AG09309 (cell line): ENCODE measurements around the gene CNGA4.
A peak's percentile ranks its signal among the peaks of the same experiment; 100 is the strongest.
"Not testable (repeated sequence)": the region's sequence is repeated elsewhere in the genome, so short reads cannot be mapped to it uniquely, and the experiment has no call there.

Experiments used
- DNase-seq: peaks from one replicate; pipeline ENCODE4 v3.0.0-alpha.2; 2010; ENCODE audit warnings: low read depth
- H3K4me3 ChIP-seq: 2 replicates; pipeline ENCODE4 v1.5.1; 2011; ENCODE audit warnings: mild to moderate bottlenecking, low read depth, low read length, moderate library complexity; ENCODE audit not compliant: control insufficient read depth
- TF ChIP-seq, protein P1 (sequence below): IDR thresholded peaks from 2 replicates; pipeline ENCODE4 v1.5.1; 2011; ENCODE audit warnings: mild to moderate bottlenecking, low read depth, low read length, inconsistent platforms; ENCODE audit not compliant: insufficient read depth, control insufficient read depth; ENCODE audit errors: missing control alignments

Gene CNGA4

DNA sequence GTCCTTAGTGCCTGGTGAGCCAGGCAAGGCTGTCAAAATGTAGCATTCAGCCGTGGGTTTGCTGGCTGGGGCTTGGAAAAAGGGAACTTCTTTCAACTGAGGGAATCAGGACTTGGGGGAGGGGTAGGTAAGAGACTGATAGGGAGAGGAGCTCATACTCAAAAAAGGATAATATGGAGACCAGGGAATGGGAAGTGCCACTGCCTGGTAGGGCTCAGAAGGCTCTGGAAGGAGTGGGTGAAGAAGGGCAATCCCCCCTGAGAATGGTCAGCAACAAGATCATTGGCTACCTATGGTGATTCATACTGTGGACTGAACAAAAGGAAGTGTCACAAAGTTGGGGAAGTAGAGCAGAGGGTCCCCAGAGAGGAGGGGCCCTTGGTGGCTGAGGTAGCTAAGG lies 1.9 kb downstream of the CNGA4 start:
- TF ChIP-seq, protein P1, sequence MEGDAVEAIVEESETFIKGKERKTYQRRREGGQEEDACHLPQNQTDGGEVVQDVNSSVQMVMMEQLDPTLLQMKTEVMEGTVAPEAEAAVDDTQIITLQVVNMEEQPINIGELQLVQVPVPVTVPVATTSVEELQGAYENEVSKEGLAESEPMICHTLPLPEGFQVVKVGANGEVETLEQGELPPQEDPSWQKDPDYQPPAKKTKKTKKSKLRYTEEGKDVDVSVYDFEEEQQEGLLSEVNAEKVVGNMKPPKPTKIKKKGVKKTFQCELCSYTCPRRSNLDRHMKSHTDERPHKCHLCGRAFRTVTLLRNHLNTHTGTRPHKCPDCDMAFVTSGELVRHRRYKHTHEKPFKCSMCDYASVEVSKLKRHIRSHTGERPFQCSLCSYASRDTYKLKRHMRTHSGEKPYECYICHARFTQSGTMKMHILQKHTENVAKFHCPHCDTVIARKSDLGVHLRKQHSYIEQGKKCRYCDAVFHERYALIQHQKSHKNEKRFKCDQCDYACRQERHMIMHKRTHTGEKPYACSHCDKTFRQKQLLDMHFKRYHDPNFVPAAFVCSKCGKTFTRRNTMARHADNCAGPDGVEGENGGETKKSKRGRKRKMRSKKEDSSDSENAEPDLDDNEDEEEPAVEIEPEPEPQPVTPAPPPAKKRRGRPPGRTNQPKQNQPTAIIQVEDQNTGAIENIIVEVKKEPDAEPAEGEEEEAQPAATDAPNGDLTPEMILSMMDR, result no peak
- DNase-seq, result no peak
- H3K4me3 ChIP-seq, result no peak overlapping the region

DNA sequence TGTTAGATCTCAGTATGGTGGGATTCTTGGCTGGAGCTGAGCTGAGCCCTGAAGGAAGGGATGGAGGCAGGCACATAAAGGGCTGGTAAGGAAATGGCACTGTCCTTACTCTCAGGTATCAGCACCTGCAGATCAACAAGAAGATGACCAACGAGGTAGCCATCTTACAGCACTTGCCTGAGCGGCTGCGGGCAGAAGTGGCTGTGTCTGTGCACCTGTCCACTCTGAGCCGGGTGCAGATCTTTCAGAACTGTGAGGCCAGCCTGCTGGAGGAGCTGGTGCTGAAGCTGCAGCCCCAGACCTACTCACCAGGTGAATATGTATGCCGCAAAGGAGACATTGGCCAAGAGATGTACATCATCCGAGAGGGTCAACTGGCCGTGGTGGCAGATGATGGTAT lies 2.4 kb downstream of the CNGA4 start:
- TF ChIP-seq, protein P1, result no peak
- no peak for DNase-seq

DNA sequence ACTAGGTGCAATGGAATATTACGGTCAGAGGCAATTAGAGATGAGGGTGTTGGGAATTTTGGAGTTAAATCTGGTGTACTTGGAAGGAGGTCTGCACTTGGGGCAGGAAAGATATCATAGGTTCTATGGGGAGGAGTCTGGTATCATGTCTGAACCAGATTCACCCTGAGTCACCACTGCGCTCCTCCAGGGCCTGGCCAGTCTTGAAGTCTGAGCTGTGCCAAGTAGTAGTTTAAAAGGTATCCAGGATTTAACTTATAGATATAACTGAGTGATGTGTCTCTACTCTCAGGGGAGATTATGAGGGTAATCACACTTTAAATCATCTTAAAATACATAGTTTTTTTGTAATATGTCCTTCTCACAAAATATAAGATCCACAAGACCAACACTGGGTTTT lies 6.6 kb downstream of the CNGA4 start:
- DNase-seq, result no peak
- H3K4me3 ChIP-seq, result no peak overlapping the region
- TF ChIP-seq, protein P1, result no peak

More for the DNA sequence above, 2.4 kb downstream of the CNGA4 start:
- no peak overlapping the region for H3K4me3 ChIP-seq

DNA sequence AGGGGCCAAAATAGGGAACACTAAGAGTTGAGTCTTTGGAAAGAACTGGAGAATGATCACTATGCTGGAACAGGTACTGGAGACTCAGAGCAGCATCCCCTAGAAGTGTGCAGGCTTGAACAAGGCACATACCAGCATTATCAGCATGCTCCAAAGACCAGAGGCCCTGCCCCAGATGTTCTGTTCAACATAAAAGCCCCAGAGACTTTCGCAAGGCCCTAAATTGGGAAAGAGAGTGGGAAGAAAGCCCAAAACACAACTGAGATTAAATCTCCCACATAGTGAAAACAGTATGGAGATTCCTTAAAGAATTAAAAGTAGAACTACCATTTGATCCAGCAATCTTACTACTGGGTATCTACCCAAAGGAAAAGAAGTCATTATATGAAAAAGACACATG lies 9.4 kb downstream of the CNGA4 start:
- DNase-seq, result peak; percentile 16
- H3K4me3 ChIP-seq, result no peak overlapping the region
- TF ChIP-seq, protein P1, result no peak

DNA sequence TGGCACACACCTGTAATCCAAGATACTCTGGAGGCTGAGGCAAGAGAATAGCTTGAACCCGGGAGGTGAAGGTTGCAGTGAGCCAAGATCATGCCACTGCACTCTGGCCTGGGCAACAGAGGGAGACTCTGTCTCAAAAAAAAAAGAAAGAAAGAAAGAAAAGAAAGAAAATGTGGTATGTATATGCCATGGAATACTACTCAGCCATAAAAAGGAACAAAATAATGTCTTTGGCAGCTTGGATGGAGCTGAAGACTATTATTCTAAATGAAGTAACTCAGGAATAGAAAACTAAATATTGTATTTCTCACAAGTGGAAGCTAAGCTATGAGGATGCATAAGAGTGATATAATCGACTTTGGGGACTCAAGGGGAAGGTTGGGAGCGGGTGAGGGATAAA lies 10.0 kb downstream of the CNGA4 start:
- H3K4me3 ChIP-seq, DNase-seq: not testable (repeated sequence)

DNA sequence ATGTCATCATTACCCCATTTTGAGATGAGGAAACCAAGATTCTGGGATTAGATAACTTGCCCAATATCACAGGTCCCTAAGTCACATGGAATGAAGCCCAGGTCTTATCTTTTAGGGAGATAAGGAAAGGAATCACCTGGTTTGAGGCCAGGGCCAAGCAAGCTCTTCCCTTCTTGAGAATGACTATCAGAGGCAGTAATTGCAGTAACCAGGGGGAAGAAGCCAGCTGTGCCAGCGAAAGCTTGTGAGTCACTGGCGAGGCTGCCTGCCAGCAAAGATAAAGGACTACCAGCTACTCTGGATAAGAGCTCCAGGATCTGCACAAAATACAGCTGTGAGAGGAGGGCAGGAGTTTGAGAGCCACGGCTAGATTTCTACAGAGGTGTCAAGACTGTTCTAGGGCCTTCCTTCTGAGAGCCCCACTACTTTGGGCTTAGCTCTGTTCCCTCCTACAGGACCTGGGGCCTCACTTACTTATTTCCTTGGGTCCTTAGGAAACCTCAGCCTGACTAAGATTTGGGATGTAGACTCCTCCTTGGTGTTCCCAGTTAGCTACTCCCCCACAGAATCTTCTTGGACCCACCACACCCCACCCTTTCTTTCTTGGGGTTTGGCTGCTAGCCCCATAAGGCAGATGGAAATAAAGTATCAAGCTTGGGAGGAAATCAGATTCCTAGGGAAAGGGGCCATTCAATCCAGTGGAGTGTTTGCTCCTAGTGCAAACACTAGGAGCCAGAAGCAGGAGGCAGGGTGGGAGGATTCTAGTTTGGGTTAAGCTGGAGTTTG lies 11.1 kb downstream of the CNGA4 start:
- DNase-seq, result peak; percentile 74
- H3K4me3 ChIP-seq, result no peak overlapping the region
- TF ChIP-seq, protein P1, result no peak

DNA sequence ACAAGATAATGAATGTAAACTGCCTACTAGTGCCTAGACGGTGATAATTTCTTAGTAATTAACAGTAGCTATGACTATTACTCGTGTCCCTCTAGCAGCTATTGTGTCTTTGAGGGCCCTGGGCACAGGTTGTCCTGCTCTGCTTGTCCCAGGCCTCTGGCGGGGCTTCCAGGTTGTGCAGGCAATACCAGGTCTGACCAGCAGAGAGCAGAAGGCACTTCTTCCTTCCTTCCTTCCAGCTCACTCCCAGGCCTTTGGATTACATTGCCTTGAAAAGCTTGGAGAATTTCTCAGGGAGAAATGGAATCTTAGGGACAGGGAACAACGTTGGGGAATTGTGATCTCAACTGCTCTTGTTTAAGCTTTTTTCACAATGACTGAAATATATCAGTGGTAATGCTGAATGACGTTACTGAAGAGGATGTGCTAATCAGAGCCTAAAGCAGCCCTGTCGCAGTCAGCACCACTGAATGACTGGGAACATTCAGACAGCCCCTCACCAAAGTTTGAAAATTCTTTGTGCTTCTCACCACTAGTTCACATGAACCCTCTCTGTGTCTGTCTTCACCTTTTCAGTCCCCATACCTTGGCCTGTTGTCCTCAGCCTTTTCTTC lies 12.3 kb downstream of the CNGA4 start:
- TF ChIP-seq, protein P1, result peak; percentile 93
- H3K4me3 ChIP-seq, result no peak overlapping the region
- peak; percentile 31 for DNase-seq
